PC-3 (cell line): ENCODE results near the gene HAGHL. TPM values are rescaled to one million over a fixed set of nuclear protein-coding genes. Genes with fewer than 3 reads are reported as not detected.

Experiments
- ATAC-seq: fragments of 200-7000 bp; cut with Tn5 transposase; 2 replicates; pipeline ENCODE4 v1.9.1; 2020; ENCODE audit warnings: mild to moderate bottlenecking, moderate library complexity
- BruUV-seq: library from RNA; stranded (reverse); fragments of 400-500 nt; replicated peaks from 2 replicates; lab custom pipeline; 2021; lab: Mats Ljungman, UMichigan
- CTCF ChIA-PET: fragments of 300-600 bp; sonication (Branson Sonifier 250); formaldehyde crosslinking; loops from one replicate; lab custom pipeline; 2022; ENCODE audit warnings: antibody characterized with exemption; lab: Charles Lee
- POLR2A ChIA-PET: fragments of 300-600 bp; sonication (Branson Sonifier 250); formaldehyde crosslinking; loops from one replicate; lab custom pipeline; 2022; ENCODE audit warnings: antibody characterized with exemption; ENCODE audit not compliant: unreplicated experiment; lab: Charles Lee
- DNase-seq: peaks from one replicate; pipeline ENCODE4 v3.0.0-alpha.2; 2015
- H2AFZ ChIP-seq: fragments of 300-600 bp; sonication (generic); 2 replicates; pipeline ENCODE4 v1.6.0; 2016; ENCODE audit warnings: antibody characterized with exemption, low read length
- H3F3A ChIP-seq: fragments of 300-600 bp; sonication (generic); one replicate; pipeline ENCODE4 v1.6.0; 2017; ENCODE audit warnings: antibody characterized with exemption, low read length, control low read depth, mild to moderate bottlenecking; ENCODE audit not compliant: unreplicated experiment
- H3K27ac ChIP-seq: fragments of 300-600 bp; sonication (generic); 2 replicates; pipeline ENCODE4 v1.5.1; 2016; ENCODE audit warnings: mild to moderate bottlenecking, low read length
- H3K27me3 ChIP-seq: fragments of 300-600 bp; sonication (generic); 2 replicates; pipeline ENCODE4 v1.6.1; 2016; ENCODE audit warnings: low read length, mixed read lengths
- H3K36me3 ChIP-seq: fragments of 300-600 bp; sonication (generic); 2 replicates; pipeline ENCODE4 v1.6.1; 2016; ENCODE audit warnings: low read depth, mixed run types, low read length, mixed read lengths
- H3K4me1 ChIP-seq: fragments of 300-600 bp; sonication (generic); 2 replicates; pipeline ENCODE4 v1.5.1; 2016; ENCODE audit warnings: low read length; ENCODE audit not compliant: insufficient read depth
- H3K4me2 ChIP-seq: fragments of 300-600 bp; sonication (generic); 2 replicates; pipeline ENCODE4 v1.6.0; 2016; ENCODE audit warnings: low read length
- H3K4me3 ChIP-seq: fragments of 300-600 bp; sonication (generic); 2 replicates; pipeline ENCODE4 v1.5.1; 2016; ENCODE audit warnings: mild to moderate bottlenecking, low read length, mixed read lengths
- H3K79me2 ChIP-seq: fragments of 300-600 bp; sonication (generic); 2 replicates; pipeline ENCODE4 v1.6.1; 2017; ENCODE audit warnings: low read length, mixed read lengths
- H3K9ac ChIP-seq: fragments of 300-600 bp; sonication (generic); 2 replicates; pipeline ENCODE4 v1.6.0; 2016; ENCODE audit warnings: mild to moderate bottlenecking, low read length
- H3K9me2 ChIP-seq: fragments of 300-600 bp; sonication (generic); replicated peaks from 2 replicates; pipeline ENCODE4 v1.6.1; 2016; ENCODE audit warnings: mixed run types, low read length, mixed read lengths
- H3K9me3 ChIP-seq: fragments of 300-600 bp; sonication (generic); 2 replicates; pipeline ENCODE4 v1.6.1; 2016; ENCODE audit warnings: low read length, mixed read lengths
- H4K20me1 ChIP-seq: fragments of 300-600 bp; sonication (generic); 2 replicates; pipeline ENCODE4 v1.6.1; 2016; ENCODE audit warnings: low read length, mixed read lengths
- CTCF ChIP-seq: fragments of 300-600 bp; sonication (generic); conservative IDR thresholded peaks from 2 replicates; pipeline ENCODE4 v1.5.1; 2017; ENCODE audit warnings: antibody characterized with exemption, low read depth, mild to moderate bottlenecking, low read length
- EZH2 ChIP-seq: fragments of 300-600 bp; sonication (generic); IDR thresholded peaks from one replicate; pipeline ENCODE4 v1.6.1; 2017; ENCODE audit warnings: antibody characterized with exemption, mild to moderate bottlenecking, low read length; ENCODE audit not compliant: unreplicated experiment
- EZH2phosphoT487 ChIP-seq: fragments of 300-600 bp; sonication (generic); IDR thresholded peaks from 2 replicates; pipeline ENCODE4 v1.6.1; 2018; ENCODE audit warnings: mild to moderate bottlenecking, antibody characterized with exemption, low read length, borderline replicate concordance
- intact Hi-C: fragments of 100-400 bp; cut with micrococcal nuclease; formaldehyde crosslinking; loops from 2 replicates; pipeline ENCODE4 v1.9.0; 2023
- total RNA-seq: library from RNA; depleted of rRNA; stranded (reverse); fragments of >200 nt; gene quantifications from 2 replicates; pipeline ENCODE4 v1.2.3, GENCODE V29; 2014

The HAGHL gene
- total RNA-seq, 1 experiment from 2014 or later, result 16.4 TPM

GRCh38 chr16:764848-765487 is 38.1 kb downstream of the HAGHL start:
- no peaks in the 10 kb centered on the region for H4K20me1 ChIP-seq
- no peak overlapping the region for H2AFZ ChIP-seq
- H3K9me2 ChIP-seq, result no peaks in the 10 kb centered on the region
- no peak for ATAC-seq
- no peak for DNase-seq
- intact Hi-C loops, result no loop called here
- H3K27me3 ChIP-seq, result no peaks in the 10 kb centered on the region
- TF ChIP-seq CTCF (no peak), EZH2phosphoT487 (no peak)
- H3K4me1 ChIP-seq, result peaks cover 12% of the 10 kb centered on the region
- H3K27ac ChIP-seq, result no peak overlapping the region
- BruUV-seq, result no TSS peak
- no peak overlapping the region for H3K4me2 ChIP-seq
- POLR2A ChIA-PET, result no interaction called here
- H3K4me3 ChIP-seq, result no peak overlapping the region
- H3K9me3 ChIP-seq, result no peaks in the 10 kb centered on the region
- H3K36me3 ChIP-seq, result no peaks in the 10 kb centered on the region
- CTCF ChIA-PET, result no interaction called here
- no peaks in the 10 kb centered on the region for H3K79me2 ChIP-seq
- H3F3A ChIP-seq, result no peaks in the 10 kb centered on the region
- no peak overlapping the region for H3K9ac ChIP-seq

GRCh38 chr16:765488-765865 is 38.6 kb downstream of the HAGHL start:
- DNase-seq (no peak), ATAC-seq (no peak)
- no peak overlapping the region for H3K4me2 ChIP-seq
- no peaks in the 10 kb centered on the region for H3K79me2 ChIP-seq
- H3K9me3 ChIP-seq, result no peaks in the 10 kb centered on the region
- peaks cover 7% of the 10 kb centered on the region for H3K4me1 ChIP-seq
- no peak overlapping the region for H2AFZ ChIP-seq
- H3K36me3 ChIP-seq, result no peaks in the 10 kb centered on the region
- CTCF ChIA-PET, result no interaction called here
- no peak overlapping the region for H3K27ac ChIP-seq
- POLR2A ChIA-PET, result no interaction called here
- H4K20me1 ChIP-seq, result no peaks in the 10 kb centered on the region
- H3F3A ChIP-seq, result no peaks in the 10 kb centered on the region
- intact Hi-C loops, result no loop called here
- H3K27me3 ChIP-seq, result no peaks in the 10 kb centered on the region
- H3K4me3 ChIP-seq, result no peak overlapping the region
- no peaks in the 10 kb centered on the region for H3K9me2 ChIP-seq
- H3K9ac ChIP-seq, result no peak overlapping the region
- TF ChIP-seq CTCF (no peak), EZH2 (no peak), EZH2phosphoT487 (no peak)
- no TSS peak for BruUV-seq

- Histone ChIP-seq H2AFZ (no peak overlapping the region), H3K27ac (no peak overlapping the region), H3K27me3 (no peaks in the 10 kb centered on the region), H3K79me2 (no peaks in the 10 kb centered on the region), H3K4me2 (no peak overlapping the region), H3F3A (no peaks in the 10 kb centered on the region), H3K9me3 (no peaks in the 10 kb centered on the region), H3K4me1 (no peaks in the 10 kb centered on the region), H4K20me1 (no peaks in the 10 kb centered on the region), H3K9me2 (no peaks in the 10 kb centered on the region), H3K4me3 (no peak overlapping the region), H3K36me3 (no peaks in the 10 kb centered on the region), H3K9ac (no peak overlapping the region)
- intact Hi-C loops, result no loop called here
- no peak for DNase-seq
- POLR2A ChIA-PET, result no interaction called here
- CTCF ChIA-PET, result interaction anchor here (0.6 kb wide), 1 partner anchor 1166 kb away, joined by 3 read pairs; no protein-coding TSS in a partner anchor
- no TSS peak for BruUV-seq
- no peak for ATAC-seq
- TF ChIP-seq CTCF (no peak), EZH2phosphoT487 (no peak), EZH2 (no peak)
Measured at GRCh38 chr16:766008-766819, 39.3 kb downstream of the HAGHL start.
